Endodermal cell (in vitro differentiated cells): Measurements from ENCODE around the gene STAM2. TPM values are rescaled to one million over a fixed set of nuclear protein-coding genes. Genes with fewer than 3 reads are reported as not detected.
"Not testable (repeated sequence)": the region's sequence is repeated elsewhere in the genome, so short reads cannot be mapped to it uniquely, and the experiment has no call there.

Experiments
- DNase-seq: peaks from one replicate; pipeline ENCODE4 v3.0.0-alpha.2; 2017
- H3K27ac ChIP-seq: 2 replicates; pipeline ENCODE4 v1.5.1; 2013; ENCODE audit warnings: mild to moderate bottlenecking, low read depth, low read length, moderate library complexity
- H3K27me3 ChIP-seq: 2 replicates; pipeline ENCODE4 v1.6.1; 2013; ENCODE audit warnings: mild to moderate bottlenecking, low read length, moderate library complexity; ENCODE audit not compliant: insufficient read depth, control insufficient read depth, poor library complexity, severe bottlenecking
- H3K36me3 ChIP-seq: 2 replicates; pipeline ENCODE4 v1.7.0; 2013; ENCODE audit warnings: mild to moderate bottlenecking, low read length, moderate library complexity; ENCODE audit not compliant: control insufficient read depth, insufficient read depth
- H3K4me1 ChIP-seq: one replicate; pipeline ENCODE4 v1.7.0; 2013; ENCODE audit warnings: low read length; ENCODE audit not compliant: control insufficient read depth, insufficient read depth
- H3K4me3 ChIP-seq: 2 replicates; pipeline ENCODE4 v1.5.1; 2013; ENCODE audit warnings: mild to moderate bottlenecking, low read length, moderate library complexity
- H3K9ac ChIP-seq: 2 replicates; pipeline ENCODE4 v1.6.1; 2013; ENCODE audit warnings: mild to moderate bottlenecking, low read length, moderate library complexity; ENCODE audit not compliant: poor library complexity, severe bottlenecking; ENCODE audit errors: extremely low read depth
- H3K9me3 ChIP-seq: 2 replicates; pipeline ENCODE4 v1.6.1; 2013; ENCODE audit warnings: mild to moderate bottlenecking, low read length, moderate library complexity; ENCODE audit not compliant: control insufficient read depth
- H3K27ac Mint-ChIP-seq: 2 replicates; pipeline ENCODE4 v1.8.0; 2020; ENCODE audit warnings: mixed read lengths
- H3K27me3 Mint-ChIP-seq: 2 replicates; pipeline ENCODE4 v1.8.0; 2021; ENCODE audit warnings: mild to moderate bottlenecking, mixed read lengths; ENCODE audit not compliant: insufficient read depth
- H3K36me3 Mint-ChIP-seq: 2 replicates; pipeline ENCODE4 v1.8.0; 2020; ENCODE audit warnings: low read depth, mixed read lengths
- H3K4me1 Mint-ChIP-seq: 2 replicates; pipeline ENCODE4 v1.8.0; 2020; ENCODE audit warnings: mixed read lengths
- H3K4me3 Mint-ChIP-seq: 2 replicates; pipeline ENCODE4 v1.8.0; 2020; ENCODE audit warnings: mild to moderate bottlenecking, moderate library complexity, mixed read lengths
- H3K9me3 Mint-ChIP-seq: 2 replicates; pipeline ENCODE4 v1.8.0; 2020; ENCODE audit warnings: mild to moderate bottlenecking, mixed read lengths
- CTCF ChIP-seq: fragments of 200-600 bp; sonication (generic); conservative IDR thresholded peaks from 2 replicates; pipeline ENCODE4 v1.5.0; 2021; ENCODE audit warnings: antibody characterized with exemption, mild to moderate bottlenecking
- WGBS, 2 experiments: methylation state at CpG; one replicate each; pipeline versions ENCODE4 v1.1.5 to v1.1.7; 2013; ENCODE audit warnings: missing lambda C conversion rate in 2 of 2, mixed read lengths in 1 of 2; ENCODE audit not compliant: insufficient coverage in 1 of 2, insufficient read length in 1 of 2; 5-methylcytosine and 5-hydroxymethylcytosine counted together
- total RNA-seq, 2 donors: library from RNA; stranded (reverse); fragmentation: NEBNext Ultra II Directional in 1 of 2; extraction: Animal tissue kit (Norgen Biotek cat#: 25700) in 1 of 2; gene quantifications; 2 replicates in 1 of 2; 3 replicates in 1 of 2; pipeline ENCODE4 v1.2.1, GENCODE V29; 2021

The STAM2 gene
- total RNA-seq, 2 donors from 2014 or later = 21.5 to 30.9 TPM

DNA sequence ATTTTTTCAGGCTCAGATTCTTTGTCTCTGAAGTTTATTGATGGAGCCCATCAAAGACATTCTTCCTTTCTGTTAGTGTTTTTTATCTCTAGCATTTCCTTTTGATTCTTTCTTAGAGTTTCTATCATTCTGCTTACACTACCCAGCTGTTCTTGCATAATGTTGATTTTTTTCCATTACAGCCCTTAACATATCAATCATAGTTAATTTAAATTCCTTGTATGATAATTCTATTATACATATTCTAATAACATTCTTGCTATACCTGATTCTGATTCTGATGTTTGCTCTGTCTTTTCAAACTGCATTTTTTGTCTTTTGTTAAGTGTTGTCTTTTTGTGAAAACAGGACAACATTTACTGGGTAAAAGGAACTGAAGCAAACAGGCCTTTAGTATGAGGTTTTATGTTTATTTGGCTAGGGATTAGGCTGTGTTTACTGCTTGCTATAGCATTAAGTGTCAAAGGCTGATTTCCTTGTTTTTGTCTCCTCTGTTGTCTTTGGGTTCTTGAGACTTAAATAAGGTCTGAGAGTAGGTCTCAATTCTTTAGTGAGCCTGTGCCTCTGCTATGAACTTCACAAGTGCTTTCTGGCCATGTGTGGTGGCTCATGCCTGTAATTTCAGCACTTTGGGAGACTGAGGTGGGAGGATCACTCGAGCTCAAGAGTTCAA lies 8.0 kb upstream of the STAM2 start:
- no peaks in the 10 kb centered on the region for H3K4me1 ChIP-seq
- H3K27me3 ChIP-seq = no peaks in the 10 kb centered on the region
- H3K36me3 ChIP-seq = no peaks in the 10 kb centered on the region
- peaks cover 23% of the 10 kb centered on the region for H3K36me3 Mint-ChIP-seq
- no peak overlapping the region for H3K4me3 ChIP-seq
- peaks cover 5% of the 10 kb centered on the region for H3K27me3 Mint-ChIP-seq
- H3K27ac Mint-ChIP-seq = peak overlapping the region; percentile 12
- no peak overlapping the region for H3K9ac ChIP-seq
- H3K27ac ChIP-seq = no peak overlapping the region
- peak; percentile 49 for DNase-seq
- H3K9me3 ChIP-seq = peaks cover 34% of the 10 kb centered on the region
- WGBS, 2 experiments = 0% methylated on average over 1 of the region's 1 CpG; no CpG with 5 or more reads in 1 of the 2 experiments
- TF ChIP-seq CTCF = no peak
- H3K4me1 Mint-ChIP-seq = peaks cover 7% of the 10 kb centered on the region
- H3K4me3 Mint-ChIP-seq = no peak overlapping the region
- H3K9me3 Mint-ChIP-seq = peaks cover 67% of the 10 kb centered on the region

- not testable (repeated sequence) for H3K4me1 Mint-ChIP-seq, H3K4me3 Mint-ChIP-seq
These were observed 2.1 kb upstream of the STAM2 start for GRCh38 chr2:152177667-152178066.

GRCh38 chr2:152176113-152176714 lies 651 bp upstream of the STAM2 start:
- H3K4me1 ChIP-seq = no peaks in the 10 kb centered on the region
- no peak for TF ChIP-seq CTCF
- no peaks in the 10 kb centered on the region for H3K27me3 ChIP-seq
- Mint-ChIP-seq H3K27ac (peak overlapping the region; percentile 100), H3K36me3 (peaks cover 19% of the 10 kb centered on the region), H3K9me3 (peaks cover 45% of the 10 kb centered on the region), H3K27me3 (peaks cover 2% of the 10 kb centered on the region), H3K4me3 (peak overlapping the region; percentile 91), H3K4me1 (peaks cover 16% of the 10 kb centered on the region)
- no peaks in the 10 kb centered on the region for H3K36me3 ChIP-seq
- H3K9me3 ChIP-seq = peaks cover 38% of the 10 kb centered on the region
- peak overlapping the region; percentile 97 for H3K9ac ChIP-seq
- no peak for DNase-seq
- WGBS, 2 experiments = 14 to 22% methylated on average over 25 to 29 of the region's 29 CpGs
- H3K4me3 ChIP-seq = peak overlapping the region; percentile 87
- H3K27ac ChIP-seq = peak overlapping the region; percentile 100

More at GRCh38 chr2:152177667-152178066, 2.1 kb upstream of the STAM2 start:
- not testable (repeated sequence) for H3K4me1 ChIP-seq, H3K27me3 ChIP-seq, H3K4me3 ChIP-seq, H3K27me3 Mint-ChIP-seq, H3K27ac Mint-ChIP-seq, H3K27ac ChIP-seq, H3K36me3 ChIP-seq, DNase-seq, H3K9ac ChIP-seq
- H3K9me3 ChIP-seq = peaks cover 43% of the 10 kb centered on the region
- H3K9me3 Mint-ChIP-seq = peaks cover 57% of the 10 kb centered on the region
- H3K36me3 Mint-ChIP-seq = peaks cover 19% of the 10 kb centered on the region
- WGBS, 2 experiments = 92 to 94% methylated on average over 2 of the region's 7 CpGs
